ENCODE data around the gene IFRD1.

The IFRD1 gene

DNA sequence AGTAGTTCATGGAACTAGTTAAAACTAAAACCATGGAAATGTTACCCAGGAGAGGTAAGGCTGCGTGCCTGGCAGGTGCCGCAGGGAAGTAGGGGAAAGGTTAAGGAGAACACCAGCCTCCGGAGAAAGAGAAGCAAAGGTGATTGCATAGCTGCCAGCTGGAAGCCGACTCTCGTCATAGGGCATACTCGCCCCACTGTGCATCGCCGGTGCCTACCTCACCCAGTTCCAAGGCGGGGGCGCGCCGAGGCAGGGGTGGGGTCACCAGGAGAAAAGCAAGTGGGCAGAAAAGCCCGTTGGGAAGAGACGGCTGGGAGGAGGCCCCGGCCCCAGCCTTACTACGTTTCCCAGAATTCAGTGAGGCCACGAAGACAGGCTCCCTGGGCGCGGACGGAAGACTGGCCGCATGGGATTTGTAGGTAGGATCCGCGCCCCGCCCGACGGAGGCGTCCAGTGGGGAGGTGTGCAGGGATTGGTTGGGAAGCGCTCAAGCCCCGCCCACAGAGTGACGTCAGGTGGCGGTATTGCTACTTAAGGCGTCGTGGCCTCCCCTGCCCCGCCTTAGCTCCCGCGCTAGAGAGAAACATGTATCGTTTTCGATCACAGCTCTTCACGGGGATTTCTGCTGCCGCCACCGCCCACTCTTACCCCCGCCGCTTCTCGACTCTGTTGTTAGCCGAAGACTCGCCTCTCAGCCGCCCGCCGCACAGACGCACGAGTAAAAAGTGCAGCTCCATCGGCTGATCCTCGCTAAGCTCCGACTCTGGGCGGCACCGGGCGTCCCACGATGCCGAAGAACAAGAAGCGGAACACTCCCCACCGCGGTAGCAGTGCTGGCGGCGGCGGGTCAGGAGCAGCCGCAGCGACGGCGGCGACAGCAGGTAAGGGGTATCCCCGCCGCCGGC is at the start of gene IFRD1:
Gene IFRD1 (plus strand): TSS at position 559 of the 905 bp plus-strand sequence. CDS start 229 bp downstream, at position 788.
- DNase-seq, result peak; percentile 97

GRCh38 chr7:112404321-112404720 is 45.9 kb upstream of the IFRD1 start:
- no peak for DNase-seq

DNA sequence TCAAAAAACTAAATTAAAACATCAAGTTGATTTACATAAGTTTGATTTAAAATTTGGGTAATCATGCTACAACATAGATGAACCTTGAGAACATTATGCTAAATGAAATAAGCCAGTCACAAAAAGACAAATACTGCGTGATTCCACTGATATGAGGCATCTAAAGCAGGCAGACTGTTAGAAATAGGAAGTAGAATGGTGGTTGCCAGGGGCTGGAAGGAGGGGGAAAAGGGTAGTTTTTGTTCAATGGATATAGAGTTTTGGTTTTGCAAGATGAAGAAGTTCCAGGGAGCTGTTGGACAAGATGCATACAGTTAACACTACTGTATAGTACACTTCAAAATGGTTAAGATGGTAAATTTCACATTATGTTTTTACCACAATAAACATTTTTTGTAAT is 45.0 kb upstream of the IFRD1 start:
- no peak for DNase-seq

DNA sequence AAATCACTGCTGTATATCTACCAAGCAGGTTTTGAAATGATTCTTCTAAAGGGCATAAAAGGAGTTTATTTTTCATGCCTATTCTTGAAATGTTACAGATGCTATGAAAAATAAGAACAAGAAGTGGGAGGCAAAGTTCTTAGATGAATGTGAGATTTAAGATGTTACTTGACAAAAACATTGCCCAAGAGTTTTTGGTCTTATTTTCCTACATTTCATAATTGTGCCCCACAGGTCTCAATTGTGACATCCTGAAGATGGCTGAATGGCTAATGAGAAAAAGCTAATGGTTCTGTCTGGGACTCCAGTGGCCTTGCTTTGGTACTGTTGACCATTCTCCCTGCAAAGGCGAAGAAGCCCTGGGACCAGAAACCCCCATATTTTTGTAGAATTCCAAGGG is 43.0 kb upstream of the IFRD1 start:
- DNase-seq, result no peak

GRCh38 chr7:112410092-112410491 is 40.2 kb upstream of the IFRD1 start:
- DNase-seq, result no peak

- DNase-seq, result no peak
Observed at GRCh38 chr7:112411186-112411795, 39.0 kb upstream of the IFRD1 start.

GRCh38 chr7:112414855-112415490 is 35.3 kb upstream of the IFRD1 start:
- DNase-seq, result peak; percentile 26

GRCh38 chr7:112416127-112416526 is 34.1 kb upstream of the IFRD1 start:
- DNase-seq, result peak; percentile 50

DNA sequence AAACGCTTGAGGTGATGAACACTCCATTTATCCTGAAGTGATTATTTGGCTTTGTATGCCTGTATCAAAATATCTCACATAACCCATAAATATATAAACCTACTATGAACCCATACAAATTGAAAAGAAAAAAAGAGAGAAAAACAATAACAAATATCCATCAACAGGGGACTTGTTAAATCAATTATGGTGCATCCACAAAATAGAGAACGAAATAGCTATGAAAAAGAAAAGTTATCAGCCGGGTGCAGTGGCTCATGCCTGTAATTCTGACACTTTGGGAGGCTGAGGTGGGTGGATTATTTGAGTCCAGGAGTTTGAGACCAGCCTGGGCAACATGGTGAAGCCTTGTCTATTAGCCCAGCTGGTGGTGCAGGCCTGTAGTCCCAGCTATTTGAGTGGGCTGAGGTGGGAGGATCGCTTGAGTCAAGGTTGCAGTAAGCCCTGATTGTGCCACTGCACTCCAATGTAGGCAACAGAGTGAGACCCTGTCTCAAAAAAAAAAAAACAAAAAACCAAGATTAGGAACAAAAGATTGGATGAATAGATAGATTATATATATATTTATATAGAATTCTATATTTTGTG is 30.6 kb upstream of the IFRD1 start:
- no peak for DNase-seq

DNA sequence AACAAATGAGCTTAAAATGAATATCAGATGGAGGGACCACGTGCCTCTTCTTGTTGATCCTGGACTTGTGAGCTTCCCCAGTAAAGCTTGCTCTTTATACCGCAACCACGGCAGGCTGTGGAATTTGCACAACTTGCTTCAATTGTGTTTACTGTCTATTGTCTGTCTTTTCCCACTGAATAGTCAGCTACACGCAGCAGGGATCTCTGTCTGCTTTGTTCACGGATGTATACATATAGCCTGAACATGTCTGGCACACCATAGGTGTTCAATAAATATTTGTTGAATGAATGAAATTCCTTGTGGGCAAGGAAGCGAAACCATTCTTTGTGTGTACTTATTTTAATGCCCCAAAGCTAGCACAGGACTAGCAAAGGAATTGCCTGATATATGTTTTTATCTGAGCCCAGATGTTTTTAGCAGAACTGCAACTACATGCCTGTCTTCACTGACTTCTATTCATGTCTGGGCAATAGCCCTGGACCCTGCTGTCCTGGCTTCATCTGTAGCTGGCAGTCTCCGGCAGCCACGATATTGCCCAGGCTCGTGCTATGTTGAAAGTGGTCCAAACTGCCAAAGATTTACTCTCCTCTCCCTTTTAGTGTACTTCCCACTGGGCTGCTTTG is 29.9 kb upstream of the IFRD1 start:
- DNase-seq, result no peak

DNA sequence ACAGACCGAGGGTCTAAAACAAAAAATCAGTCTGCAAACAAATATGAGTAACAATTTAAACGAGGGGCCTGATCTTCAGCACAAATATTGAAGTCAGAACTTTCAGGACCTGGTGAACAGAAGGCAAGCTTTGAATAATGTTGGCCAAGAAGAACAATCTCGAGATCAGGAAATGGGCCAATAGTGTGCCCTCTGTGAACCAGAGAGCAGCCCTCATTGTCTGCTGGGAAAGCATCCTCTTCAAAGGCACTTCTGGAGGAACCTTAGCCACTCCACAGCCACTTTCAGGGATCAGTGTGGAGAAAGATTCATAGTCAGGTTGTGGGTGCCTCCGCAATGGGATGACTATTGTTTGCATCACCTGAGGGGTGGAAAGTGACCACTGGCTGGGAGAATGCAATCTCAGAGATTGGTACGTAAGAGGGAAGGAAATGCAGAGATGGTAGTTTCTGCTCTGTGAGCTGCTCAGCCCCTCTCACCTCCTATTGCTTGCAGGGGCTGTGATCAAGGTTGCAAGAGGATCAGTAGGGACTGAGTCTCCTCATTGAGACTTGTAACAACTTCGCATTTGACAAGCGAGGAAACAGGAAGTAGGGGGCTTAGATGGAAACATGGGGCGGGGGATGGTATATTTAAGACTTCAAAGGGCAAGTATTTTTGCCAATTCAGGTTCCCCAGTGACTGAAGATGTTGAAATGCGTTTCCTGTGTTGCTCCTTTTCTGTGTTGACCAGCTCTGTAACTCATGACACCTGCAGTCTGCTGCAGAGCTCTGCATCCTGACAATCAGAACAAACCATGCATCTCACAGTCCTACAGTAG is 28.4 kb upstream of the IFRD1 start:
- no peak for DNase-seq

DNA sequence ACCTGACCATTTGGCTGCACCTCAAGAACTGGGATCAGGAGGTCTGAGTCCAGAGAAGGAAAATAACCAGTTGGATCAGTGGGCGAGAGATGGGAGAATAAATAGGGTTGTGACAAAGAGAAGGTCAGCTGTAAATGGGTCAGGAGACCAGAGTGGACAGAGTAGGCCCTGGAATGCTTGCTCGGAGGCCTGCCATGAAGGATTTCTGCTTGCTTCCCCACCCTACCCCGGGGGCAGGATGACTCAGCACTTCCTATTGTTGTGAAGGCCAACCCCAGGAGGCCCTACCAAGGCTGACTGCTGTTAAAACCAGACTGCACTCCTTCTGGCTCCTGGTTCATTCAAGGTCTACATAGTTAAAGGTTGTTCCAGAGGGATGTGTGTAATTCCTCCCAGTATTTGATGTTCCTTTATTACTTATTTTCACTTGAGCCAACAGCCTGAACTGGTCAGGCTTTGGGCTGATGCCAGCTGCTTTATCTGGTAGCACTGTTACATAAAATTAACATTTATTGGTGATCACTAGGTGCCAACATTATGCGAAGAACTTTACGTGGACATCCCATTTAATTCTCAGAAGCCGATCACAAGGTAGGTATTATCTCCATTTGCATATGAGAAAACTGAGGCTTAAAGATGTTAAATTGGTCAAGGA is 27.3 kb upstream of the IFRD1 start:
- peak; percentile 93 for DNase-seq

- DNase-seq, result no peak
Observed at GRCh38 chr7:112423987-112424386, 26.3 kb upstream of the IFRD1 start.

DNA sequence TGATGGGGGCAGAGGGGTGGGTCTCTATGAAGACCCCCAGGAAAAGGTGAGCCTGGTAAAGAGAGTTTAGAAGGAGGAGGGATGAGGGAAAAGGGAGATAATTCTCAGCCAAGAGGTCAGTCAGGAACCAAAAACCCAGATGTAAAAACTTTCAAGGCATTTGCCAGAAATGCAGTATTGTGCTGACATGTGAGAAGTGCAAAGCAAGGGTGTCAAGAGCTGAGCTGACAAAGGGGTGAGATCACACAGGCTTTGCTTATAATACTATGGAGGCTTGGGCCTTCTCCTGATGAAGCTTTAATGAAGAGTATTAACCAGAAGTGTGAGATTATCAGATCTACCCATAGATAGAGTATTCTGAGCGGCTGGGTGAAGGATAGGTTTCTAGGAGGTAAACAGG is 22.3 kb upstream of the IFRD1 start:
- no peak for DNase-seq

GRCh38 chr7:112428715-112429114 is 21.5 kb upstream of the IFRD1 start:
- DNase-seq, result no peak

DNA sequence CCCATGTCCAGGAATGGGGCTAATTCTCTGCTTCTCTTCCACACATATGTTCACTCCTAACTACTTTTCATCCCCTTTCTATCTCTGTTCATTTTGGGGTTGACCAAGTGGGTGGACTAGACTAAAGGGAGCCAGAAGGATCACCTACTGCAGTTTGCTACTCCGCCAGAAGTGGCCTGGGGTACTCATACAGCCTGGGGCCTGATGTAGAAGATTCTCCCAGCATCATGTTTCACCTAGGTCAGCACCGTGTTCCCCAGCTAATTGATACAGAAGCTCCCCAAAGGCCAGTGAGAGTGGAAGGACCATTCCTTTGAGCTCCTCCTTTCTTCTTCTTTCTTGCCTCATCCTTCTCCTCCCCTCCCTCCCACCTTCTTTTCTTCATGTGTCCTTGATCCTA is 19.6 kb upstream of the IFRD1 start:
- no peak for DNase-seq

GRCh38 chr7:112431803-112432202 is 18.5 kb upstream of the IFRD1 start:
- DNase-seq, result no peak

DNA sequence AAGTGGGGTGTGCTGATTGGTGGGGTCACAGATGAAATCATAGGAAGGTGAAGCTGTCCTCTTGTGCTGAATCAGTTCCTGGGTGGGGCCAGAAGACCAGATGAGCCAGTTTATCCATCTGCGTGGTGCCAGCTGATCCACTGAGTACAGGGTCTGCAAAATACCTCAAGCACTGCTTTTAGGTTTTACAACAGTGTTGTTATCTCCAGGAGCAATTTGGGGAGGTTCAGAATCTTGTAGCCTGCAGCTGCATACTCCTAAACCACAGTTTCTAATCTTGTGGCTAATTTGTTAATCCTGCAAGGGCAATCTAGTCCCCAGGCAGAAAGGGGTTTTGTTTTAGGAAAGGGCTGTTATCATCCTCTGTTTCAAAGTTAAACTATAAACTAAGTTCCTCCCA is 17.0 kb upstream of the IFRD1 start:
- DNase-seq, result no peak

- peak; percentile 46 for DNase-seq
Observed at GRCh38 chr7:112437072-112437471, 13.2 kb upstream of the IFRD1 start.

DNA sequence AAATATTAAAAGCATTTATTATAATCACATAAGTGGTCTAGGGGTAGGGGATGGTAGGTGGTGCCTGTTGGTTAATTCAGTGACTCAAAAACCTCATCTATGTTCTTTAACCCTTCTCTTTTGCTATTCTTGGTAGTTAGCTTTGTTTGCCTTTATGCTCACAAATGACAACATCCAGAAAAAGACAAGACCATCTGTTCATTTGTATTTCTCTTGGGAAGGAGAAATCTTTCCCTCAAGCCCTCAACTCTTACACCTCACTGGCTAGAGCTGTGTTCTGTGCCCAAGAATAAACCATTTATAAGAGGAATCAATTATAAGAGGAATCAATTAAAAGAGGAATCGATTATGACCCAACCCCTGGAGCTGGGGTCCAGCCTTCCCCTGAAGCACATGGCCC is 10.8 kb upstream of the IFRD1 start:
- no peak for DNase-seq

- DNase-seq, result no peak
Observed at GRCh38 chr7:112442210-112442609, 8.1 kb upstream of the IFRD1 start.

GRCh38 chr7:112444505-112444904 is 5.8 kb upstream of the IFRD1 start:
- DNase-seq, result no peak

Data from NCI-H226 (cell line).